ENCODE measurements around the gene GJB5. TPM values are rescaled to one million over a fixed set of nuclear protein-coding genes. Genes with fewer than 3 reads are reported as not detected.
A peak's percentile ranks its signal among the peaks of the same experiment; 100 is the strongest.

GJB5 gene
- total and polyA plus RNA-seq, 4 donors = 0.17 to 1.6 (median 0.56) TPM

GRCh38 chr1:34792424-34792823, 37.6 kb downstream of the GJB5 start:
- Histone ChIP-seq H3K9ac (ENCODE audit: insufficient read depth in 1 of 2, low read length in 2 of 2) (no peak overlapping the region), H3K27me3 (ENCODE audit: control insufficient read depth in 3 of 3, insufficient read depth in 3 of 3, low read length in 2 of 3) (peaks cover 0 to 14% (median 0%) of the 10 kb centered on the region in 3 donors), H3K9me3 (ENCODE audit: control insufficient read depth in 4 of 4, insufficient read depth in 3 of 4, low read length in 3 of 4) (no peaks in the 10 kb centered on the region), H3K4me3 (no peak overlapping the region), H3K27ac (ENCODE audit: low read depth in 1 of 2, low read length in 1 of 2) (peak overlapping the region in 1 of 2 donors; percentile 34), H3K36me3 (ENCODE audit: control insufficient read depth in 4 of 4, insufficient read depth in 4 of 4, low read length in 4 of 4) (peaks cover 0 to 2% (median 0%) of the 10 kb centered on the region in 4 donors), H3K4me1 (ENCODE audit: control insufficient read depth in 5 of 5, insufficient read depth in 5 of 5, low read length in 5 of 5) (peaks cover 0 to 9% (median 0%) of the 10 kb centered on the region in 5 donors)
- no peak for TF ChIP-seq CTCF (IDR thresholded peaks at IDR 0.05; ENCODE audit: control extremely low read depth, extremely low read depth)
- DNase-seq (no peak), ATAC-seq (ENCODE audit: insufficient read depth, low FRiP score) (no peak)
- 56 to 59% methylated on average over 10 of the region's 10 CpGs for WGBS, 2 donors

GRCh38 chr1:34792868-34793727, 38.3 kb downstream of the GJB5 start, which contains the start of gene GJA4:
Gene GJA4 (plus strand): TSS chr1:34792999. CDS start chr1:34794214, 1,215 bp downstream.
- H3K36me3 ChIP-seq (ENCODE audit: control insufficient read depth in 4 of 4, insufficient read depth in 4 of 4, low read length in 4 of 4) = peaks cover 0 to 2% (median 0%) of the 10 kb centered on the region in 4 donors
- ATAC-seq (ENCODE audit: insufficient read depth, low FRiP score) (no peak), DNase-seq (no peak)
- H3K9ac ChIP-seq (ENCODE audit: insufficient read depth in 1 of 2, low read length in 2 of 2) = no peak within 1 kb of the TSS
- H3K4me1 ChIP-seq (ENCODE audit: control insufficient read depth in 5 of 5, insufficient read depth in 5 of 5, low read length in 5 of 5) = peaks cover 0 to 6% (median 0%) of the 10 kb centered on the region in 5 donors
- peaks cover 0 to 14% (median 0%) of the 10 kb centered on the region in 3 donors for H3K27me3 ChIP-seq (ENCODE audit: control insufficient read depth in 3 of 3, insufficient read depth in 3 of 3, low read length in 2 of 3)
- no peaks in the 10 kb centered on the region for H3K9me3 ChIP-seq (ENCODE audit: control insufficient read depth in 4 of 4, insufficient read depth in 3 of 4, low read length in 3 of 4)
- peak within 1 kb of the TSS; percentile 27 to 63 for H3K27ac ChIP-seq (ENCODE audit: low read depth in 1 of 2, low read length in 1 of 2)
- 9 to 13% methylated on average over 32 to 45 of the region's 45 CpGs for WGBS, 2 donors
- no peak for TF ChIP-seq CTCF (IDR thresholded peaks at IDR 0.05; ENCODE audit: control extremely low read depth, extremely low read depth)
- peak within 1 kb of the TSS; percentile 25 for H3K4me3 ChIP-seq

GRCh38 chr1:34794001-34794789, 39.3 kb downstream of the GJB5 start:
- Histone ChIP-seq H3K4me3 (peak overlapping the region; percentile 25), H3K4me1 (ENCODE audit: control insufficient read depth in 5 of 5, insufficient read depth in 5 of 5, low read length in 5 of 5) (peaks cover 0 to 7% (median 0%) of the 10 kb centered on the region in 5 donors), H3K27me3 (ENCODE audit: control insufficient read depth in 3 of 3, insufficient read depth in 3 of 3, low read length in 2 of 3) (peaks cover 0 to 14% (median 0%) of the 10 kb centered on the region in 3 donors), H3K27ac (ENCODE audit: low read depth in 1 of 2, low read length in 1 of 2) (peak overlapping the region; percentile 8 to 13), H3K36me3 (ENCODE audit: control insufficient read depth in 4 of 4, insufficient read depth in 4 of 4, low read length in 4 of 4) (peaks cover 0 to 2% (median 0%) of the 10 kb centered on the region in 4 donors), H3K9ac (ENCODE audit: insufficient read depth in 1 of 2, low read length in 2 of 2) (no peak overlapping the region), H3K9me3 (ENCODE audit: control insufficient read depth in 4 of 4, insufficient read depth in 3 of 4, low read length in 3 of 4) (no peaks in the 10 kb centered on the region)
- WGBS, 2 donors = 79 to 80% methylated on average over 40 of the region's 40 CpGs
- TF ChIP-seq CTCF (IDR thresholded peaks at IDR 0.05; ENCODE audit: control extremely low read depth, extremely low read depth) = no peak
- no peak for DNase-seq
- ATAC-seq (ENCODE audit: insufficient read depth, low FRiP score) = no peak
